ENCODE results near the gene KCNC1.

DNA sequence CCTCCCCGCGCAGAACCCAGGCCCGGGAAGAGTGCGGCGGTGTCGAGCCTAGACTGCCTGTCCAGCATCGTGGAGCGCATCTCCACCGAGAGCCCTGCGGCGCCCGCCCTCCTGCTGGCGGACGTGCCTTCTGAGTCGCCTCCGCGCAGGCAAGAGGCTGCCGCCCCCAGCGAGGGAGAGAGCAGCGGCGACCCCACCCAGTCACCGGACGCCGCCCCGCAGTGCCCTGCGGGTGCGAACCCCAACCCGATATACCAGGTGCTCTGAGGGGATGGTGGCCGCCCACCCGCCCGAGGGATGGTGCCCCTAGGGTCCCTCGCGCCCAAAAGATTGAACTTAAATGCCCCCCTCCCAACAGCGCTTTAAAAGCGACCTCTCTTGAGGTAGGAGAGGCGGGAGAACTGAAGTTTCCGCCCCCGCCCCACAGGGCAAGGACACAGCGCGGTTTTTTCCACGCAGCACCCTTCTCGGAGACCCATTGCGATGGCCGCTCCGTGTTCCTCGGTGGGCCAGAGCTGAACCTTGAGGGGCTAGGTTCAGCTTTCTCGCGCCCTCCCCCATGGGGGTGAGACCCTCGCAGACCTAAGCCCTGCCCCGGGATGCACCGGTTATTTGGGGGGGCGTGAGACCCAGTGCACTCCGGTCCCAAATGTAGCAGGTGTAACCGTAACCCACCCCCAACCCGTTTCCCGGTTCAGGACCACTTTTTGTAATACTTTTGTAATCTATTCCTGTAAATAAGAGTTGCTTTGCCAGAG, 13.2 kb upstream of the KCNC1 start:
- TF ChIP-seq ZFP3 (CRISPR knock-in tag; IDR thresholded peaks at IDR 0.05) (no peak), TOX (CRISPR knock-in tag; IDR thresholded peaks at IDR 0.05; ENCODE audit: borderline replicate concordance) (no peak), ISL1 (CRISPR knock-in tag; IDR thresholded peaks at IDR 0.05) (no peak), ZFP30 (CRISPR knock-in tag; IDR thresholded peaks at IDR 0.05) (no peak), RARB (CRISPR knock-in tag; IDR thresholded peaks at IDR 0.05) (no peak), CSDC2 (CRISPR knock-in tag; IDR thresholded peaks at IDR 0.05) (no peak), TCF4 (CRISPR knock-in tag; IDR thresholded peaks at IDR 0.05; ENCODE audit: borderline replicate concordance) (no peak)
- TF ChIP-seq, protein P1, sequence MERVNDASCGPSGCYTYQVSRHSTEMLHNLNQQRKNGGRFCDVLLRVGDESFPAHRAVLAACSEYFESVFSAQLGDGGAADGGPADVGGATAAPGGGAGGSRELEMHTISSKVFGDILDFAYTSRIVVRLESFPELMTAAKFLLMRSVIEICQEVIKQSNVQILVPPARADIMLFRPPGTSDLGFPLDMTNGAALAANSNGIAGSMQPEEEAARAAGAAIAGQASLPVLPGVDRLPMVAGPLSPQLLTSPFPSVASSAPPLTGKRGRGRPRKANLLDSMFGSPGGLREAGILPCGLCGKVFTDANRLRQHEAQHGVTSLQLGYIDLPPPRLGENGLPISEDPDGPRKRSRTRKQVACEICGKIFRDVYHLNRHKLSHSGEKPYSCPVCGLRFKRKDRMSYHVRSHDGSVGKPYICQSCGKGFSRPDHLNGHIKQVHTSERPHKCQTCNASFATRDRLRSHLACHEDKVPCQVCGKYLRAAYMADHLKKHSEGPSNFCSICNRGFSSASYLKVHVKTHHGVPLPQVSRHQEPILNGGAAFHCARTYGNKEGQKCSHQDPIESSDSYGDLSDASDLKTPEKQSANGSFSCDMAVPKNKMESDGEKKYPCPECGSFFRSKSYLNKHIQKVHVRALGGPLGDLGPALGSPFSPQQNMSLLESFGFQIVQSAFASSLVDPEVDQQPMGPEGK (CRISPR knock-in tag; IDR thresholded peaks at IDR 0.05; ENCODE audit: borderline replicate concordance) = no peak
- TF ChIP-seq, protein P2, sequence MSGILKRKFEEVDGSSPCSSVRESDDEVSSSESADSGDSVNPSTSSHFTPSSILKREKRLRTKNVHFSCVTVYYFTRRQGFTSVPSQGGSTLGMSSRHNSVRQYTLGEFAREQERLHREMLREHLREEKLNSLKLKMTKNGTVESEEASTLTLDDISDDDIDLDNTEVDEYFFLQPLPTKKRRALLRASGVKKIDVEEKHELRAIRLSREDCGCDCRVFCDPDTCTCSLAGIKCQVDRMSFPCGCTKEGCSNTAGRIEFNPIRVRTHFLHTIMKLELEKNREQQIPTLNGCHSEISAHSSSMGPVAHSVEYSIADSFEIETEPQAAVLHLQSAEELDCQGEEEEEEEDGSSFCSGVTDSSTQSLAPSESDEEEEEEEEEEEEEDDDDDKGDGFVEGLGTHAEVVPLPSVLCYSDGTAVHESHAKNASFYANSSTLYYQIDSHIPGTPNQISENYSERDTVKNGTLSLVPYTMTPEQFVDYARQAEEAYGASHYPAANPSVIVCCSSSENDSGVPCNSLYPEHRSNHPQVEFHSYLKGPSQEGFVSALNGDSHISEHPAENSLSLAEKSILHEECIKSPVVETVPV (CRISPR knock-in tag; IDR thresholded peaks at IDR 0.05) = no peak
- TF ChIP-seq, protein P3, sequence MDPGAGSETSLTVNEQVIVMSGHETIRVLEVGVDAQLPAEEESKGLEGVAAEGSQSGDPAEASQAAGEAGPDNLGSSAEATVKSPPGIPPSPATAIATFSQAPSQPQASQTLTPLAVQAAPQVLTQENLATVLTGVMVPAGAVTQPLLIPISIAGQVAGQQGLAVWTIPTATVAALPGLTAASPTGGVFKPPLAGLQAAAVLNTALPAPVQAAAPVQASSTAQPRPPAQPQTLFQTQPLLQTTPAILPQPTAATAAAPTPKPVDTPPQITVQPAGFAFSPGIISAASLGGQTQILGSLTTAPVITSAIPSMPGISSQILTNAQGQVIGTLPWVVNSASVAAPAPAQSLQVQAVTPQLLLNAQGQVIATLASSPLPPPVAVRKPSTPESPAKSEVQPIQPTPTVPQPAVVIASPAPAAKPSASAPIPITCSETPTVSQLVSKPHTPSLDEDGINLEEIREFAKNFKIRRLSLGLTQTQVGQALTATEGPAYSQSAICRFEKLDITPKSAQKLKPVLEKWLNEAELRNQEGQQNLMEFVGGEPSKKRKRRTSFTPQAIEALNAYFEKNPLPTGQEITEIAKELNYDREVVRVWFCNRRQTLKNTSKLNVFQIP (CRISPR knock-in tag; IDR thresholded peaks at IDR 0.05; ENCODE audit: borderline replicate concordance, low read depth) = no peak
